ENCODE results near the gene SMIM27.
"Not testable (repeated sequence)": the region's sequence is repeated elsewhere in the genome, so short reads cannot be mapped to it uniquely, and the experiment has no call there.

The SMIM27 gene

DNA sequence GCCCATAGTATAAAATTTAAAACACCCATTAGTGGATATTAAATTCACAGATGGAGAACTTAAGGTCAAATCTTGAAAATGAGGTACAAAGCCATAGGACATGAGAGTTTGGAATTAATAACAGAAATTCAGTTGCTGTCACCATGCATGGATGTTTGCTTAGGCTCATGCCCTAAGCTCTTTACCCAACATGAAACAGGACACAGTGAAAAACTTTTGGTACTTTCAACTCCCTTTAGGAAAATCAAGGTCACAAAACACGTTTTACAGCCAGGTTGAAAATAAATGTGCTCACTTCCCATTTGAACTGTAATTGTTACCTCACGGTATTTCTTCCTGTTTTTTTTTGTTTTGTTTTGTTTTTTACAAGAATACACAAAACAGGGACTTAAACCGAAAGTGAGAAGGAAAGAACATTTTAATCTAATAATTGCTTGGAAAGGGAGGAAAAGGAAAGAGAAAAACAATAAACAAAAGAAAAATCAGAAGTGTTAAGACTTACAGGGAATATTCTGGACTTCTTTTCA lies 6.3 kb downstream of the SMIM27 start:
- DNase-seq, result no peak

- DNase-seq, result no peak
Measured at GRCh38 chr9:32565967-32566366, 13.8 kb downstream of the SMIM27 start.

DNA sequence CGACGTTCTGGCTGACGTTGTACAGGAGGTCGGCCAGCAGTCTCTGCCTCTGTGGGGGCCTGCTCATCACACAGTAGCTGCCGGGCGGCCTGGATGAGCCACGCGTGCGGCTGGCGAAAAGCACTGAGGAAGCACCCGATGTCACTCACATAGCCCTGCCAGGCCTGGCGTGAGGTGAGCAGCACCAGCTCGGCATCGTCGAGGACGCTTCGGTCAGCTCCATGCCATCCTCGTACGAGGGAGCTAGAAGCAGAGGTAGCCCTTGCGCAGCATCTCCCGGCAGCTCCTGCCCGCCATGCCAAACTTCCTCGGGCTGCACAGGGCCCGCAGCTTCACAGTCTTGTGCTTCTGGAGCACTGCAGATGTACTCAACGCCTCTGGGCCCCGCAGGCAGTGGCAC lies 14.6 kb downstream of the SMIM27 start:
- DNase-seq, result no peak

- no peak for DNase-seq
Measured at GRCh38 chr9:32570262-32570661, 18.1 kb downstream of the SMIM27 start.

GRCh38 chr9:32571969-32572899 lies 20.1 kb downstream of the SMIM27 start:
- no peak for DNase-seq

- peak; percentile 57 for DNase-seq
Measured at GRCh38 chr9:32572900-32573523, 20.9 kb downstream of the SMIM27 start, which contains the start of gene NDUFB6. Gene NDUFB6, minus strand, starts transcription at chr9:32573159. Its CDS starts 99 bp downstream, at chr9:32573060.

GRCh38 chr9:32573821-32574220 lies 21.7 kb downstream of the SMIM27 start:
- no peak for DNase-seq

DNA sequence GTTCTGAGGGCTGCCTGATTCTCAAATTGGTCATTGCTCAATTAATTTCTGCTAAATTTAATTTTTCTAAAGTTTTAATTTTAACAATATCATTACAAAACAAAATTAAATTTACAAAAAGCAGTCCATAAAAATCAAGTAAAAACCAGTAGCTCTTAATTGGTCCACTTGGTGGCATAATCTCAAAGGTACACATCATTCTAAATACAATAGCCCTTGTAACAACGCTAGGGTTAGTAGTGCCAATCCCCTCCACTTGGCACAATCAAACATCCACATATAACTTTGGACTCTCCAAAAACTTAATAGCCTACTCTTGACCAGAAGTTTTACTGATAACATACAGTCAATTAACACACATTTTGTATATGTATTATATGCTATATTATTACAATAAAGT lies 22.7 kb downstream of the SMIM27 start:
- DNase-seq, result no peak

- no peak for DNase-seq
Measured at GRCh38 chr9:32577316-32577715, 25.2 kb downstream of the SMIM27 start.

DNA sequence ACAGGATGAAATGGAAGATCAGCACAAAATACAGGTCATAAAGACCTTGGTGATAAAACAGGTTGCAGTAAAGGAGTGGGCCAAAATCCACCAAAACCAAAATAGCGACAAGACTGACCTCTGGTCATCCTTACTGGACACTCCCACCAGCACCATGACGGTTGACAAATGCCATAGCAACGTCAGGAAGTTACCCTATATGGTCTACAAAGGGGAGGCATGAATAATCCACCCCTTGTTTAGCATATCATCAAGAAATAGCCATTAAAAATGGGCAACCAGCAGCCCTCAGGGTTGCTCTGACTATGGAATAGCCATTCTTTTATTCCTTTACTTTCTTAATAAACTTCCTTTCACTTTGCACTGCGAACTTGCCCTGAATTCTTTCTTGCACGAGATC lies 26.8 kb downstream of the SMIM27 start:
- DNase-seq, result no peak

DNA sequence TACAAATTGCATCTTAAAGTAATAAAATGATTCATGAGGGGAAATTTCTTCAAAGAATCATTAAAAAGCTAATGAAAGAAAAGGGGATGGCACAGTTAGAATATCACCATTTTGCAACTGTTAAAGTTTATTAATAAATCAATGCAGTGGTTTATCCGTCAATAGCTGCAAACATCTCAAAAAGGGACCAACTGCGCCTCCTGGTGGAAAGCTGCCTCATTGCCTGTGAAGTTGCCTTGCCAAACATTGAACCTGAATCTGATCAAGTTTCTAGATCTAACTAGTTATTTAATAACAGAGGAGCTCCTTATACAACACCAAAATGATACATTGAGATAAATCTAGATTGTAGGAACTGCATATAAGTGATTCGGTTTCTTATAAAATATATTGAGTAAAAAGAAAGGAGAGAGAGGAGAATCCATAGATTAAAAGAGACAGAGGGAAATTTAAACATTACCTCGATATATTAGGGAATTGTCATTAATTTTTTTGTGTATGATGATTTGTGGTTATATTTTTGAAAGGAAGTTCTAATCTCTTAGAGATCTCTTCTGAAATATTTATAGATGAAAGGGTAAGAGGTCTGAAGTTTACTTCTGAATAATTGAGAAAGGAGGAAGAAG lies 27.7 kb downstream of the SMIM27 start:
- DNase-seq, result no peak

- DNase-seq, result no peak
Measured at GRCh38 chr9:32580631-32581300, 28.6 kb downstream of the SMIM27 start.

GRCh38 chr9:32581512-32582143 lies 29.5 kb downstream of the SMIM27 start:
- no peak for DNase-seq

- DNase-seq, result no peak
Measured at GRCh38 chr9:32584784-32585183, 32.7 kb downstream of the SMIM27 start.

DNA sequence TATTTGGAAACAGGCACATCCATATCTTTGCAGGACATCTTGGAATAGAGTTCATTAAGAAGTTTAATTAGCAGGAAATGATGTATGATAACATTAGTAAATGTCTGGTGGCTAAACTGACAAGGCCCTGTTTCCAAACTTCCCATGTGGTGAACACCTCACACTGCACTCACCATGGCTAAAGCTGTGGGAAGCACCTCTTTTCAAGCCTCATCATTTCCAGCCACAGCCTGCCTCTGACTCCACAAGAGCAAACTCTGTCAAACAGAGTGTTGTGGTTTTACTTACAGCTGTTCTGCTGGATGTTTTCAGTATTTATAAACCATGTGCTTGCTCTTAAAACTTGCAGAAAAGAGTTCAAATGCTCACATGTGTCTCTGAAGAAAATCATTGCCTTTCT lies 35.8 kb downstream of the SMIM27 start:
- DNase-seq, result no peak

DNA sequence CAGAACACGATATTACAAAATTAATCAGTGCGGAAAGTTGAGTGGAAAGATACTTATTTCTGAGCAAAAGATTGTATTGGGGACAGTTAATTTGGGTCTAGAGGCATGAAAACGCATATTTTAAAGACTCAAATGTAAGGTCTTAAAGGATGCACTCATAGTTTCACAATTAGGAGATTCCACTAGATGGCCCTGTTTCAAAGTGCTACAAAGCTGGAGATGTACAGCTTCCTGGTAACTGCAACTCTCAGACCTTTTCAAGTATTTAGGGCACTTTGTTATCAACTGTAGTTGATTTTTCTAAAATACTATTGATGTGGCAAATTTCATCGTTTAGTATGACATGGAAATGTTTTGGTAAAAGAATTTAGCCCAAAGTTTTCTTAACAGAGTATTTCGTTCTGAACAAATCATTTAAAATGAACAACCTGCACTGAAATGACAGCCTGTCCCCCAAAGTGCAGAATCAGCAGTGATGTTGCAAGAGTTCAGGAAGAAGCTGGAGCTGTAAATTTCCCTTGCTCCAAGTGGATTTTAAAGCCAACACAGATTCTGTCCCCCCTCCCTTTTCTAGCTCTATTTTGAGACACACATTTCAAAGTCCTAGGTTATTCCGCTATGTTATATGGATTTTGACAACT lies 37.1 kb downstream of the SMIM27 start:
- no peak for DNase-seq

DNA sequence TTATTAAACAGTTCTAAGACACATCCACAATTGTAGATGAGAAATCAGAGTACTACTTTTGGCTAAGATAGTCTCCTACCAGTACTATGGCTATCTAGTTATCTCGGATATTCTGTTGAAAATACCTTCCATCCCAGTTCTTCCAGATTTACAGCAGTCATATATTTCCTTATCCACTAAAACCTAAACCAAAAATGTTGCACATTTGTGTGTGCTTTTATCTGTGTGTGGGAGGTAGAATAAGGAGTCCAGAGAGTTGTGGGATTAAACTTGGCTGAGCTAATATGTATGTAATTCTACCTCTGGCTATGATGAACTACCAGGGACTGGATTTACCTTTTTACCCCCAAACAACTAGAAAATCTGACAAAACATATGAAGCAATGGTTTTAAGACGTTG lies 38.3 kb downstream of the SMIM27 start:
- DNase-seq, result no peak

- DNase-seq, result no peak
Measured at GRCh38 chr9:32590898-32591297, 38.8 kb downstream of the SMIM27 start.

DNA sequence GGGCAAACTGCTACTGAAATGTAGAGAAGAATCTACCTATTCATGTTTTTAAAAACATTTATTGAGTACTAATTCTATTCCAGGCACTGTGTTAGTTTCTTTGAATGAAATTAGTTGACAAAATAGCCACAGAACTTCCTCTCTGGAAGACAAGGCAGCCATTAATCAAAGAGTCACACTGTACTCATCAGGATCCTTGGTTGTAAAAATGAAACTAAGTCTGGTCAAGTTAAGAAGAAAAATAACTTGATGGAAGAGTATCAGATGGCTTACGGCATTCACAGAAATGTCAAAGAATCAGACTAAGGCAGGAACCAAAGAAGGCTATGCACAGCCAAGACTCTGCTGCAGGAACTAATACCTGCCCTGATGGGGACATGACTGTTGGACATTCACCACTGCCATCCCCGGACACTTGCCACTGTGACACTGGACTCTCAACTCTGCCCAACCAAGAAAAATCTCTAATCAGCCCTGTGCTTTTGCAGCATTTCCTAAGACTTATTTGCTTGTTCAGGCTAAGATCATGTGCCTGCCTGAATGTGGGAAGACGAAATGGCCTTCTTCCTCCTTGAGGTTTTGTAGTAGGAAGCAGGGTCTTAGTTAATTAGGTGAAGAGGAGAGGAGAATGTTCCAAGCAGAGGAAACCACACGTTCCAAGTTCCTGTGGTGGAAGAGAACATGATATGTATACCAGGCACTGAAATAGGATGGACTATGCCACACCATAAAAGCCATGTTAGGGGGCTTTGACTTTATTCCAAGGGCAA lies 44.2 kb downstream of the SMIM27 start:
- no peak for DNase-seq

GRCh38 chr9:32596936-32597335 lies 44.8 kb downstream of the SMIM27 start:
- DNase-seq, result no peak

- DNase-seq, result not testable (repeated sequence)
Measured at GRCh38 chr9:32599021-32599420, 46.9 kb downstream of the SMIM27 start.

Measured in 8988T (cell line).